ENCODE measurements around the gene P2RY2.

P2RY2 gene

GRCh38 chr11:73265278-73265810 lies 47.3 kb downstream of the P2RY2 start:
- no peak overlapping the region for H3K27ac ChIP-seq
- no peak overlapping the region for H3K9ac ChIP-seq
- H3K79me2 ChIP-seq: no peaks in the 10 kb centered on the region
- H2AFZ ChIP-seq: no peak overlapping the region
- H3K9me3 ChIP-seq (ENCODE audit: control insufficient read depth, low read length): no peaks in the 10 kb centered on the region
- TF ChIP-seq CTCF (IDR thresholded peaks at IDR 0.05): no peak
- no peaks in the 10 kb centered on the region for H3K4me1 ChIP-seq
- H3K27me3 ChIP-seq (ENCODE audit: control insufficient read depth, insufficient read depth, low read length): no peaks in the 10 kb centered on the region
- no peak overlapping the region for H3K4me2 ChIP-seq (ENCODE audit: low read length)
- H3K4me3 ChIP-seq (ENCODE audit: low read depth, low read length): no peak overlapping the region
- no peaks in the 10 kb centered on the region for H3K36me3 ChIP-seq (ENCODE audit: control insufficient read depth, insufficient read depth, low read length)

GRCh38 chr11:73265853-73266645 lies 48.0 kb downstream of the P2RY2 start:
- Histone ChIP-seq H3K4me3 (ENCODE audit: low read depth, low read length) (no peak overlapping the region), H3K36me3 (ENCODE audit: control insufficient read depth, insufficient read depth, low read length) (no peaks in the 10 kb centered on the region), H3K9me3 (ENCODE audit: control insufficient read depth, low read length) (no peaks in the 10 kb centered on the region), H3K27ac (no peak overlapping the region), H3K4me2 (ENCODE audit: low read length) (no peak overlapping the region), H2AFZ (no peak overlapping the region), H3K9ac (no peak overlapping the region), H3K79me2 (no peaks in the 10 kb centered on the region), H3K4me1 (no peaks in the 10 kb centered on the region), H3K27me3 (ENCODE audit: control insufficient read depth, insufficient read depth, low read length) (no peaks in the 10 kb centered on the region)
- TF ChIP-seq CTCF (IDR thresholded peaks at IDR 0.05): no peak

- TF ChIP-seq CTCF (IDR thresholded peaks at IDR 0.05): no peak
- no peak overlapping the region for H3K4me2 ChIP-seq (ENCODE audit: low read length)
- H3K9ac ChIP-seq: no peak overlapping the region
- no peak overlapping the region for H3K4me3 ChIP-seq (ENCODE audit: low read depth, low read length)
- no peak overlapping the region for H3K27ac ChIP-seq
- no peaks in the 10 kb centered on the region for H3K79me2 ChIP-seq
- no peak overlapping the region for H2AFZ ChIP-seq
- H3K27me3 ChIP-seq (ENCODE audit: control insufficient read depth, insufficient read depth, low read length): no peaks in the 10 kb centered on the region
- H3K4me1 ChIP-seq: no peaks in the 10 kb centered on the region
- H3K36me3 ChIP-seq (ENCODE audit: control insufficient read depth, insufficient read depth, low read length): no peaks in the 10 kb centered on the region
- H3K9me3 ChIP-seq (ENCODE audit: control insufficient read depth, low read length): no peaks in the 10 kb centered on the region
These were observed 48.6 kb downstream of the P2RY2 start for GRCh38 chr11:73266646-73267020.

GRCh38 chr11:73267122-73267846 lies 49.2 kb downstream of the P2RY2 start:
- H3K79me2 ChIP-seq: no peaks in the 10 kb centered on the region

More at GRCh38 chr11:73267122-73267846, 49.2 kb downstream of the P2RY2 start:
- Histone ChIP-seq H3K4me3 (ENCODE audit: low read depth, low read length) (no peak overlapping the region), H3K27ac (no peak overlapping the region), H3K27me3 (ENCODE audit: control insufficient read depth, insufficient read depth, low read length) (no peaks in the 10 kb centered on the region), H2AFZ (no peak overlapping the region), H3K9me3 (ENCODE audit: control insufficient read depth, low read length) (no peaks in the 10 kb centered on the region), H3K4me1 (no peaks in the 10 kb centered on the region), H3K36me3 (ENCODE audit: control insufficient read depth, insufficient read depth, low read length) (no peaks in the 10 kb centered on the region), H3K4me2 (ENCODE audit: low read length) (no peak overlapping the region), H3K9ac (no peak overlapping the region)
- TF ChIP-seq CTCF (IDR thresholded peaks at IDR 0.05): no peak
